Measurements from ENCODE around the gene TYMP.
A peak's percentile ranks its signal among the peaks of the same experiment; 100 is the strongest.

TYMP gene

GRCh38 chr22:50529897-50530579 is at the start of gene TYMP:
TSS of gene TYMP (minus strand) at chr22:50530012. CDS start at chr22:50529709, 303 bp downstream.
- DNase-seq = peak; percentile 38 to 56

- no peak for DNase-seq
Observed at GRCh38 chr22:50578776-50579310, 49.0 kb upstream of the TYMP start.

GRCh38 chr22:50577987-50578775 is 48.4 kb upstream of the TYMP start, which contains the start of gene CPT1B:
TSS of gene CPT1B (minus strand) at chr22:50578427. CDS start at chr22:50577915, 512 bp downstream.
- DNase-seq = no peak

- DNase-seq = no peak
Observed at GRCh38 chr22:50577697-50577986, 47.8 kb upstream of the TYMP start.

GRCh38 chr22:50576806-50577696 is 47.2 kb upstream of the TYMP start:
- no peak for DNase-seq

GRCh38 chr22:50576070-50576469 is 46.3 kb upstream of the TYMP start:
- DNase-seq = no peak

GRCh38 chr22:50575426-50575941 is 45.7 kb upstream of the TYMP start:
- DNase-seq = no peak

- DNase-seq = no peak
Observed at GRCh38 chr22:50574383-50574755, 44.6 kb upstream of the TYMP start.

GRCh38 chr22:50573491-50574382 is 43.9 kb upstream of the TYMP start:
- no peak for DNase-seq

- no peak for DNase-seq
Observed at GRCh38 chr22:50572965-50573364, 43.2 kb upstream of the TYMP start.

GRCh38 chr22:50571264-50572175 is 41.7 kb upstream of the TYMP start:
- no peak for DNase-seq

GRCh38 chr22:50570861-50571260 is 41.0 kb upstream of the TYMP start:
- DNase-seq = no peak

GRCh38 chr22:50569896-50570535 is 40.2 kb upstream of the TYMP start:
- no peak for DNase-seq

GRCh38 chr22:50569041-50569459 is 39.2 kb upstream of the TYMP start:
- no peak for DNase-seq

GRCh38 chr22:50568626-50569025 is 38.8 kb upstream of the TYMP start:
- DNase-seq = no peak

GRCh38 chr22:50567721-50568252 is 38.0 kb upstream of the TYMP start:
- no peak for DNase-seq

GRCh38 chr22:50564289-50564688 is 34.5 kb upstream of the TYMP start:
- DNase-seq = no peak

- no peak for DNase-seq
Observed at GRCh38 chr22:50563413-50564160, 33.8 kb upstream of the TYMP start.
